NCI-H1092 treated with DMSO at 0.1 percent for 48 hours (cell line): ENCODE data around the gene TEX26.
"Not testable (repeated sequence)": the region's sequence is repeated elsewhere in the genome, so short reads cannot be mapped to it uniquely, and the experiment has no call there.

ENCODE experiments used
- DNase-seq: peaks from one replicate; lab custom pipeline; 2025; lab: John Stamatoyannopoulos, UW

The TEX26 gene

GRCh38 chr13:30918662-30919405 is 13.6 kb upstream of the TEX26 start:
- no peak for DNase-seq

GRCh38 chr13:30920162-30920909 is 12.1 kb upstream of the TEX26 start:
- DNase-seq, result no peak

- no peak for DNase-seq
Measured at GRCh38 chr13:30923418-30923817, 9.0 kb upstream of the TEX26 start.

- no peak for DNase-seq
Measured at GRCh38 chr13:30924721-30925120, 7.7 kb upstream of the TEX26 start.

GRCh38 chr13:30925429-30925828 is 7.0 kb upstream of the TEX26 start:
- no peak for DNase-seq

GRCh38 chr13:30926781-30927180 is 5.7 kb upstream of the TEX26 start:
- DNase-seq, result no peak

- not testable (repeated sequence) for DNase-seq
Measured at GRCh38 chr13:30927188-30927587, 5.3 kb upstream of the TEX26 start.

GRCh38 chr13:30927595-30927994 is 4.9 kb upstream of the TEX26 start:
- no peak for DNase-seq

- DNase-seq, result no peak
Measured at GRCh38 chr13:30928978-30929377, 3.5 kb upstream of the TEX26 start.

- DNase-seq, result no peak
Measured at GRCh38 chr13:30933354-30933670, 856 bp downstream of the TEX26 start.

- DNase-seq, result no peak
Measured at GRCh38 chr13:30934381-30934780, 1.9 kb downstream of the TEX26 start.

GRCh38 chr13:30934803-30935202 is 2.3 kb downstream of the TEX26 start:
- no peak for DNase-seq

GRCh38 chr13:30936971-30937370 is 4.5 kb downstream of the TEX26 start:
- no peak for DNase-seq

GRCh38 chr13:30943881-30944280 is 11.4 kb downstream of the TEX26 start:
- no peak for DNase-seq

GRCh38 chr13:30957258-30957943 is 24.9 kb downstream of the TEX26 start:
- DNase-seq, result no peak

- DNase-seq, result no peak
Measured at GRCh38 chr13:30959678-30960077, 27.2 kb downstream of the TEX26 start.

GRCh38 chr13:30963791-30964190 is 31.3 kb downstream of the TEX26 start:
- no peak for DNase-seq

GRCh38 chr13:30965380-30965779 is 32.9 kb downstream of the TEX26 start:
- DNase-seq, result no peak

- no peak for DNase-seq
Measured at GRCh38 chr13:30966101-30966500, 33.6 kb downstream of the TEX26 start.

- DNase-seq, result no peak
Measured at GRCh38 chr13:30968846-30969245, 36.4 kb downstream of the TEX26 start.

- DNase-seq, result no peak
Measured at GRCh38 chr13:30971575-30971974, 39.1 kb downstream of the TEX26 start.

GRCh38 chr13:30972888-30973377 is 40.5 kb downstream of the TEX26 start:
- DNase-seq, result no peak

- no peak for DNase-seq
Measured at GRCh38 chr13:30974350-30974749, 41.9 kb downstream of the TEX26 start.
